ENCODE results near the gene ESR2.
"Not testable (repeated sequence)": the region's sequence is repeated elsewhere in the genome, so short reads cannot be mapped to it uniquely, and the experiment has no call there.

The ESR2 gene

GRCh38 chr14:64221391-64222003, 72.7 kb downstream of the ESR2 start:
- no peak for DNase-seq (ENCODE audit: low read depth)

- DNase-seq (ENCODE audit: low read depth) = no peak
Measured at GRCh38 chr14:64220466-64220865, 73.7 kb downstream of the ESR2 start.

DNA sequence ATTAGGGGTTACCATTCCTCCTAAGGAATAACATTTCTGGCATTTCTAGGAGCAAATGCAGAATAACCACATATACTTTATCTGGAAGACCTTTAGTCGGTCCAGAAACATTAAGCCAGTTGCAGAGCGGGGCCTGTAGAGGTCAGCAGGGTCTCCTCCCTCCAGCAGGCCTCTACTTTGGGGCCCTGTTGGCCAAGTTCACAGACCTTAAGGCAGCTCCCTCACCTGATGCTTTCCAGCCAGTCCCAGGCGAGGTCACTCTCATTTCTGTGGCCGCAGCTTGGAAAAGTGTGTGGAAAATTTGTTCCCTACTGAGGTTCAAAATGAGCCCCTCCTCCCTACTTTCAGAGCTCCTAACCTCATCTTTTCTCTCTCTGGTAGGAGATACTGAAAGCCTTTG, 74.1 kb downstream of the ESR2 start:
- no peak for DNase-seq (ENCODE audit: low read depth)

DNA sequence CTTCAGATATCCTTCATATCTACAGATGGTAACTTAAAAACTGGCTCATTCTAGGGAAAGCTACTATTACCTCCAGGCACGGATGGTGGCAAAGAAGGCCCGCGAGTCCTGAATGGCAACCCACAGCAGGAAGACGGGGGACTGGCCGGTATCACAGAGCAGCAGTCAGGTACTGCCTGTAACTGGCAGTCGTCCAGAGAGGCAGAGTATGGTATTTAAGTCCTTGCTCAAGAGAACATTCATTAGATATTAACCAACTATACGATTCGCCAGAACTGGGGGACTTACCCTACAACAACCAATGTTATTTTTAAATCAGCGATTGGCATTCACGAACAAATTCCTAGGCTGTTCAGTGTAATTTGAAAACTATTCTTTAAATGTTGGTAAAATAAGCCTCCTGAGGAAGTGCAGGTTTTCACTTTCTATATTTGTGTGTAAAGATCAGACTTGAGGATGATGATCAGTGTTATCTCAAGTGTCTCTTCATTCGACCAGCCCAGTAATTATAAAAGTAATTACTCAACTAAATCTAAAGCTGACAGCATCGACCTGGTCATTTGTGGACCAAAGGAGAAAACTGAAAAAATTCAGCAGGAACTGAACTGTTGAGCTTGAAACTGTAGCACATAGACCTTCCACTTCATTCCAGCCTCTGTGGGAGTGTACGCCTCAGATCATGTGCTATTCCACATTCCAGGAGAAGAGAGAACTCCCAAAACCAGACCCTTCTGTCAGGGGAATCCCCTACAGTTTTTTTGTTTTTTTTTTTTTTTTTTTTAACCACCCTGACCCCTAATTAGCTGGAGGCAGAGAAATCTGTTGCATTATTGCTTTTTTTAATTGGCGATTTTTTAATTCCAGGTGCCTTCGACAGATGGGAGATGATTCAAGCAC, 75.6 kb downstream of the ESR2 start:
- no peak for DNase-seq (ENCODE audit: low read depth)

DNA sequence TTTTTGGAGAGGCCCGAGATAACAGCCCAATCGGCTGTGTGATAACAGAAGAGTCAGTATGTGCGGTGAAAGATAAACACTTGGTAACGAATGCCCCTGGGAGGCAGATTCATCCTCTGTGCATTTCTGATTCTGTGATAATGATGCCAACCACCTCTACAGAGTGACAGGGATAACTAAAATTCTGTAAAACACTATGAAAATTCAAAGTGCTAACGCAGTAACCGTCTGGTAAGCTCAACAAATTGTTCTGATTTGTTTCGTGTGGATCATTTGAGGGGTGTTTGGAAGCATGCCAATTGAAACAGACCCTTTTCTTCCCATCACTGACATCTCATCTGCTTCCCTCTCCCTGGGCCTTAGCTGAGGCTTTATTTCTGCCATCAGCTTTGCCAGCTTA, 76.3 kb downstream of the ESR2 start:
- no peak for DNase-seq (ENCODE audit: low read depth)

DNA sequence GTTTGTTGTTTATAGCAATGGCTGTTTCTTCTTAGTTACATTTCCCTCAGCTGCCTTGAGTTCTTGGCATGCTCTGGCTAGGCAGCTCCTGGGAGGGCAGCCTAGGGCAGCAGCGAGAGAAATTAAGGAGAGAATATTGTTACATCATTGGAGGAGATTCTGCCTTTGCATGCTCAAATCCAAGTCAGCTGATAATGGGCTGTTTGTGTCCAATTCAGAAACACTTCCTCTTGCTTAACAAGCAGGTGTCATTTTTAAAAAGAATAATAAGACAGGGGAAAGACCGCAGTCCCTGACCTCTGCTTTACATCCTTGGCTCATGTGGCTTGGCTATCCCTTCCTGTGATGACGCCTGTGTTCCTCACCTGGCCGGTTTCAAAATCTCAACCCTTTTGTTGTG, 76.9 kb downstream of the ESR2 start:
- DNase-seq (ENCODE audit: low read depth) = no peak

- no peak for DNase-seq (ENCODE audit: low read depth)
Measured at GRCh38 chr14:64215978-64216377, 78.2 kb downstream of the ESR2 start.

- DNase-seq (ENCODE audit: low read depth) = no peak
Measured at GRCh38 chr14:64215274-64215673, 78.9 kb downstream of the ESR2 start.

DNA sequence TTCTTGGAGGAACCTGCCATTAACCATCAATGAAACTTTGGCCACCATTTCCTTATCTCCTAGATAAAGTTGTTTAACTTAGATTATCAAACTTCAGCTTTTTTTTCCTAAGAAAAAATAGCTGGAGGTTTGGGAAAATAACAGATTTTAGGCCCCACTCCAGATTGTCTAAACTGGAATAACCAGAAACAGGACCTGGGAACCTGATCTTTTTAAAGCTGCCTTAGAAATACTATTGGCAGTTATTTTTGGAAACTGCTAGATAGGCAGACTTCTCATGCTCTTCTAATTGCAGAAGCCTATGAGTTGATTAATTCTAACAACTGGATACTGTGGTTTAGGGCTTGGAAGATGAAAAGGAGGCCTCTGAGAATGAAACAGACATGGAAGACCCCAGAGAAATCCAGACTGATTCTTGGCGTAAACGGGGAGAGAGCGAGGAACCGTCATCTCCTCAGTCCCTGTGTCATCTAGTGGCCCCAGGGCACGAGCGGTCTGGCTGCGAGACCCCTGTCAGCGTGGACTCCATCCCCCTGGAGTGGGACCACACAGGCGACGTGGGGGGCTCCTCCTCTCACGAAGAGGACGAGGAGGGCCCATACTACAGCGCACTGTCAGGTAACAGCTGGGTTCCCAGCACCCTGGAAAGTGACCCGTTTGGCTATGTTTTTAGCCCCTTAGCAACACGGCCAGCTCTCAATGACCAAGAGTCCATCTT, 80.2 kb downstream of the ESR2 start:
- no peak for DNase-seq (ENCODE audit: low read depth)

DNA sequence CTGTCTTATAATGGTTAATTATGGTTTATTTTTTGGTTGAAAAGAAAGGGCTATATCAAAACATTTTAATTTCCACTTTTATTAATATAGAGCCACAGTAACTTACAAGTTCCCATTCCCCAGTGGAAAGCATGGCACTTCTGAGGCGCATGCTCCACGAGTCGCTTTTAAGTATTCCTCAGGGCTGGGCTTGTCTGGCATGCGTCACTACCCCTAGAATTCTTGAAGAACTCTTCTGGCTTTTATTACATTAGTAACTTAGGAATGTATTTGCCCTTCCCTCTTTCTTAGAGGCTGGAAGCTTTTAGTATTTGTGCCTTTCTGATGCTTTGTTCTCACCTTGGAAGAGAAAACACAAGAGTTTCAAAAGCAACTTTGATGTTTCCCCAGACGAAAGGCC, 81.1 kb downstream of the ESR2 start:
- DNase-seq (ENCODE audit: low read depth) = no peak

- DNase-seq (ENCODE audit: low read depth) = no peak
Measured at GRCh38 chr14:64212666-64213065, 81.5 kb downstream of the ESR2 start.

GRCh38 chr14:64210912-64211311, 83.3 kb downstream of the ESR2 start:
- not testable (repeated sequence) for DNase-seq (ENCODE audit: low read depth)

GRCh38 chr14:64210216-64210615, 84.0 kb downstream of the ESR2 start:
- DNase-seq (ENCODE audit: low read depth) = no peak

- no peak for DNase-seq (ENCODE audit: low read depth)
Measured at GRCh38 chr14:64209444-64210131, 84.6 kb downstream of the ESR2 start.

- no peak for DNase-seq (ENCODE audit: low read depth)
Measured at GRCh38 chr14:64208981-64209380, 85.2 kb downstream of the ESR2 start.

DNA sequence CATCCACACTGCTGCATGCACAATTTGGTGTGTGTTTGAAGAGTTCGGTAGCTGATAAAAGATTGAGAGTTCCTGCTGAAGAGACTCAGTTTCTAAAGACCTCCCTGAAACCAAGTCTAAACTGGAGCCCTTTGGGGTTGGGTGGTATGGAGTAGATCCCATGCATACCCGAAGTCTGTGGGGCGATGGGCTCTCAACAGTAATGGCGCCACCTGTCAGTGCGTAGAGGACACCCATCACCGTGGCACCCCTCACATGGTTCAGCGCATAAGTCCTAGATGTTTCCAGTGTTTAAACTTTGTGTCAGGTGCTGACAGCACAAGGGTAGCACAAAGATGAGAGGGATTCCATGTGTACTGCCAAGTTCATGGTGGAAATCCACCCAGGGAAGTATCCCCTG, 85.9 kb downstream of the ESR2 start:
- DNase-seq (ENCODE audit: low read depth) = no peak

DNA sequence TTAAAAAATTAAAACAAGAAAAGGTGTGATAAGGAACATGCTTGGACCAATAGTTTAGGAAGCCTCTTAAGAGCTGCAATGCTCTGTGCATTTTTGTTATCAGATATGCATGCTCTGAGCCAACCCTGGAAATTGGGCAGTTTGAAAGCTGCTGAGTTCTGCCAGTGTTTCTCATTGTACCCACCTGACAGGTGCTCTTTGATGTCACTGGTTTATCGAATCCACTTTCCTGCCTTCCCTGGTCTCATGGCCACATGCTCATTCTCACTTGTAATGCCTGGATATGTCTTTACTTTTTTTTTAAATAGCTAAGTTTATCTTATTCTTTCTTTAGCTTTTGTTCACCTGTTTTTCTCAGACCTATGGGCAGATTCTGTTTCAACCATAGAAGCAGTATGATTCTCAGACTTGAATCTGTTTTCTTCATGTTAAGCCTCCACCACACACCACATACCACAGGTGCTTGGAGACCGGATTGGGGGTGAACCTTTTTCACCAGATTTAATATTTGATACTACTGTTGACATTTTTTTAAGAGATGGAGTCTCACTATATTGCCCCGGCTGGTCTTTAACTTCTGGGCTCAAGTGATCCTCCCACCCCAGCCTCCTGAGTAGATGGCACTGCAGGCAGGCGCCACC, 90.7 kb downstream of the ESR2 start:
- DNase-seq (ENCODE audit: low read depth) = no peak

GRCh38 chr14:64202716-64203115, 91.5 kb downstream of the ESR2 start:
- DNase-seq (ENCODE audit: low read depth) = no peak

DNA sequence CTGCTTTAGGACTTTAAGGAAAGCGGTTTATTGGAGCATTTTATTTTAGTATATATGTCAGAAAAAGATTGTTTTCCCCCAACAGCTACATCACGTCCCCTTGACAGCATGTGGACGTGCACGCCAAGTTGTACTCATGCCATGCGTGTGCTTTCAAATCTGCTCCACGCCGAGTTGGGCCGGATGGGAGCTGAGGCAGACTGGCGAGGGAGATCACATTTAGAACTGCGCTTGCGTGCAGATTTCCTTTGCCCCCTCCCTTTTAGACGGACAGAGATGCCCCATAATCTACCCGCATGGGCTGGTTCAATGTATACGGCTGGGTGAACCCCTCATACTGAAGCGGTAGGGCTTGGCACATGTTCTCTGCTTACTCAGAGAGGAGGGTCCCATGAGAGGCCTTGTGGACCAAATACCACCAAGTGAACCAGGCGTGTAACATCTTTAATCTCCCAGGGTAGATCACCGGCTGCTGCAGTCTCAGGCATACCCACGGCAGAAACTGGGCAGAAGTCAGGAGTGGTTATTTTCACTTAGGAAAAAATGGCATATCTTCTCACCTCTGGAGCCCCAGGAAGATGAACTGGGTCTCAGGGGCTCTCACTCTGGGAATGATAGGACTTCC, 92.1 kb downstream of the ESR2 start:
- no peak for DNase-seq (ENCODE audit: low read depth)

DNA sequence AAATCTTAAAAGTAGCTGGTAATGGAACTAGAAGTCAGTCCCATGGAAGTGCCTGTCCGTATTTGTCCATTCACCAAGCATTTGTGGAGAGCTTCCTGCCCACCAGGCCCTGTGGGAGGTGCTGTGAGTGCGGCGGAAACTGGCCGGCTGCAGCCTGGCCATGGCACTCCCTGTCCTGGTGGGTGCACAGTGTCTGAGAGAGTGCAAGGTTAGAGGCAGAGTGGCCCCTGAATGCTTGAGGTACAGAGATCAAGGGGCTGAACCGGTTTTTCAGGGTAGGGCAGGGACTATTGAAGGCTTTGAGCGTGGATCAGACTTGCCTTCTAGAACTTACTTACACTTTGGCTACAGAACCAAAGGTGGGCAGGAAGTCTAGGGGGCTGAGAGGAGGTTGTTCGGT, 92.9 kb downstream of the ESR2 start:
- no peak for DNase-seq (ENCODE audit: low read depth)

GRCh38 chr14:64200170-64200569, 94.0 kb downstream of the ESR2 start:
- DNase-seq (ENCODE audit: low read depth) = no peak

Measured in stromal cell of bone marrow (primary cell).